Esophagus squamous epithelium (tissue), 4 donors: Measurements from ENCODE around the gene ANXA11.

Experiments
- CTCF ChIP-seq, 6 experiments: fragments of 450-650 bp in 4 of 6; fragments of 200-600 bp in 2 of 6; sonication (generic) in 2 of 6; IDR thresholded peaks; one replicate each; pipeline ENCODE4 v1.5.1; 2016 to 2019; ENCODE audit warnings: antibody characterized with exemption in 6 of 6, mild to moderate bottlenecking in 4 of 6, moderate library complexity in 4 of 6
- POLR2A ChIP-seq, 4 donors: fragments of 450-650 bp; IDR thresholded peaks; one replicate each; pipeline ENCODE4 v1.6.1; 2017; ENCODE audit warnings: antibody characterized with exemption in 4 of 4, mild to moderate bottlenecking in 4 of 4, moderate library complexity in 3 of 4

- TF ChIP-seq POLR2A (IDR thresholded peaks at IDR 0.05) (no peak), CTCF (IDR thresholded peaks at IDR 0.05) (no peak)
These were observed 56.2 kb downstream of the ANXA11 start for GRCh38 chr10:80149123-80149522.
